Glomerular visceral epithelial cell (primary cell): Measurements from ENCODE around the gene JAM2.
"Not testable (repeated sequence)": the region's sequence is repeated elsewhere in the genome, so short reads cannot be mapped to it uniquely, and the experiment has no call there.

Experiments used
- DNase-seq: peaks from one replicate; pipeline ENCODE4 v3.0.0-alpha.2; 2016; ENCODE audit errors: extremely low spot score

JAM2 gene

DNA sequence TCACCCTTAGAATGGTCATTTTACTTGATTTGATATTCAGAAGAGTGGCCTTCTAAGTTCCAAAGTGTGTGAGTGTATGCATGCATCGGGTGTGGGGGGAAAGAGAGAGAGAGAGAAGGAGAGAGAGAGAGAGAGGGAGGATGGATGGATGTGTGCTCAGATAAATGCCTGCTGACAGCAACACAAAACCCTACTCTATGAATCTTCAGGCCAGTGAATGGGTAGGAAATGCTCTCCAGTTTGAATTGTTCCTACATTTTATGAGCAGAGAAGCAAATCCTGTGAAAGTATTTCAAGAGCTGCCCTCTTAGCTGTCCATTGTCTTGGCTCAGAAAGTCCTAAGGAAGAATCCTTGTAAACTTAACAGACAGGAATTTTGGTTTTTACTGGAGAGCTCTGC is 7.4 kb downstream of the JAM2 start:
- no peak for DNase-seq

DNA sequence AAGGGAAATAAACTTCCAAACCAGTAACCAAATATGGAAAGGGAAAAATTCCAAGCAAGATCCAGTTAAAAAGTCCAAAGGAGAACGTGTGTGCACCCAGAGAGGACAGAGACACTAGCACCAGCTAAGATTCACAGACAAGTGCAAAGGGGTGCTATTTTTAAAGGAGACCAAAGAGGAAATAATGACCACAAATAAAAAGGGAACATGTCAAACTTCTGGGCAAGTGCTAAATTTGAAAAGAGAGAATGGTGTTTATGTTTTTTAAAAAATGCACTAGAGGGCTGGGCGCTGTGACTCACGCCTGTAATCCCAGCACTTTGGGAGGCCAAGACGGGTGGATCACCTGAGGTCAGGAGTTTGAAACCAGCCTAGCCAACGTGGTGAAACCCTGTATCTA is 8.6 kb downstream of the JAM2 start:
- no peak for DNase-seq

DNA sequence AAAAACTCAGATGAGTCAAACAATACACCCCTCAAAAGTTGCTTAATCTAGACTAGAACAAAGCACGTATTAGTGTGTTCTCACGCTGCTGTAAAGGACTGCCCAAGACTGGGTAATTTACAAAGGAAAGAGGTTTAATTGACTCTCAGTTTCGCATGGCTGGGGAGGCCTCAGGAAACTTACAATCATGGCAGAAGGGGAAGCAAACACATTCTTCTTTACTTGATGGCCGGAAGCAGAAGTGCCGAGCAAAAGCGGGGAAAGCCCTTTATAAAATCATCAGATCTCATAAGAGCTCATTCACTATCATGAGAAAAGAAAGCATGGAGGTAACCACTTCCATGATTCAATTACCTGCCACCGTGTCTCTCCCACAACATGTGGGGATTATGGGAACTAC is 10.1 kb downstream of the JAM2 start:
- no peak for DNase-seq

DNA sequence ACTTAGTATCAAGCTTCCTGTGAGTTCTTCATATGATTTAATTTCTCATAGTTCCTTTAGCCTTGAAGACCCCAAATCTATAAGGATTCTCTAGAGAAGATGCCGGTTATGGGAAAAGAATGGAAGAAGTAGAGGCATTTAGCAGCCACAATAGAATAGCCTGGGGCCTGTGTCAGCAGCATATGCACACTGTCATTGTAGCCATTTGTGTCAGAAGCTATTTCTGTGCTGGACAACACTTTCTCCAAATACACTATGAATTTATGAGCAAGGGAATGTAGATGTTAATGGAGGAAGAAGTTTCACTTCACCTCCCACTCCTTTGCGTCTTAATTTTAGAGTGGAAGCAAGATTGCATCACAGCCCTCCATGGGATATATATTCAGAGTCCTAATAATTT is 17.4 kb downstream of the JAM2 start:
- DNase-seq = no peak

DNA sequence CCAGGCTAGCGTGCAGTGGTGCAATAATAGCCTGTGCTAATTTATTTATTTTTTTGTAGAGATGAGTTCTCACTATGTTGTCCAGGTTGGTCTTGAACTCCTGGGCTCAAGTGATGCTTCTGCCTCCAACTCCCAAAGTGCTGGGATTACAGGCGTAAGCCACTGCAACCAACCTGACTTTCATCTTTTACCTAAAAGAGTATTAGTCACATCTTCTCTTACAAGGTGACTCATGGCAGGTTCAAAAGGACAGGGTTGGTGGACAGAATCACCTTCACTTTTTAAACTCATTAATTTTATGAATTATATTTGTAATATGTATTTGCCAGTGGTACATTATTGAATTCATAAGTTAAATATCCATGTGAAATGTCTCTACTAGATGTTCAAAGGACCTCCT is 18.1 kb downstream of the JAM2 start:
- no peak for DNase-seq

DNA sequence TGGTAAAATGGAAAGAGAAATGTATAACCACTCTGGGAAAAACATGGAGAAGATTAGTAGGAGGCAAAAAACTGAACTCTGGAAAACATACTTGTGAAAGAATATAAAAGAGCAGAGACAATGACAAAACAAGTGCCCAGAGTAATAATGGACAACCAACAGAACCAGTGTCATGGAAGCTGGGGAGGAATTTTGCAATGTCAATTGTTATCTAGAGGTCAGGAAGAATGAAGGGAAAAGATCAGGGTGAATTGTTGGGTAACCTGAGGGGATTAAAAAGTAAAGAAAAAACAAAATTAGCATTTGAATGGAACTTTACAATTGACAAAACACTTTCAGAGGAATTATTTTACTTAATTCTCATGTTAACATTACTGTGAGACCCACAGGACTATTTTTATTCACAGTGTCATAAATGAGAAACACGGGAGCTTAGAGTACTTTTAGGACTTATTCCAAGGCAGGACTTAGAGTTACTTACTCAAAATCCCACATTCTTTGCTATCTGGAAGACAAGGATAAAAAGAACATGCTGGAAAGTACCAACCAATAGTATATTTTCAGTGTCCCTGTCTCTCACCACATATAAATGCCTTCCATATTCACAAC is 19.5 kb downstream of the JAM2 start:
- DNase-seq = no peak

DNA sequence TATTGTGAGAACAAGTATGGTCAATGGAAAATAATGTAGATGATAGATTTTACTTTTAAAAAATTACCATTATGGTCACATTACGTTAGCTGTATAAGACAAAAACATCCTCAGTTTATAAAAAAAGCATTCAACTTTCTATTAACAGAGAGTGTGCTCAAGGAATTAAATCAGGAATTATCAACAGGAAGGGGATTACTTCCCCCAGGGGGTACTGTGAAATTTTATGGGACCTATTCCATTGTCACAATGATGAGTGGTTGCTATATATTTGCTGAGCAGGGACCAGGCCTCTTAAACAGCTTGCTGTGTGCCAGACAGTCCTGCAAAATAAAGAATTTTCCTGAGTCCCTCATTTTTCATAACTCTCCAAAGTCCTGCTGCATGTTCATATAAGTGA is 21.2 kb downstream of the JAM2 start:
- no peak for DNase-seq

DNA sequence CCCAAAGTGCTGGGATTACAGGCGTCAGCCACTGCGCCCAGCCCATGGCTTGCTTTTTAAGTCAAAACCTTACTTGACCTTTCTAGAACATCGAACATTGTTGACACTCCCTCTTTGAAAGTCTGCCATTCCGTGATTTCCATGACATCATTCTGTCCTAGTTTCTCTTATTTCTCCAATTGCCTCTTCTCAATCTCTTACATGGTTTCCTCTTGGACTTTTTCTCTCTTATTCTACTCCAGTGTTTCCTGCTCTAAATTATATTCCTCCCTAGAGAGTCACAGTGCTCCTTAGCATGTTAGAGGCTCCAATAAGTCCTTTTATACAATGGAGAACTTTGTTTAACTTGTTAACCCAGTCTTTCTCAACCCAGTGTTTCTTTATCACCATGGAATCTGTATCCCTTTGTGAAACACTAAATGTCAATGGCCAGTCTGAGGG is 25.5 kb downstream of the JAM2 start:
- DNase-seq = no peak

DNA sequence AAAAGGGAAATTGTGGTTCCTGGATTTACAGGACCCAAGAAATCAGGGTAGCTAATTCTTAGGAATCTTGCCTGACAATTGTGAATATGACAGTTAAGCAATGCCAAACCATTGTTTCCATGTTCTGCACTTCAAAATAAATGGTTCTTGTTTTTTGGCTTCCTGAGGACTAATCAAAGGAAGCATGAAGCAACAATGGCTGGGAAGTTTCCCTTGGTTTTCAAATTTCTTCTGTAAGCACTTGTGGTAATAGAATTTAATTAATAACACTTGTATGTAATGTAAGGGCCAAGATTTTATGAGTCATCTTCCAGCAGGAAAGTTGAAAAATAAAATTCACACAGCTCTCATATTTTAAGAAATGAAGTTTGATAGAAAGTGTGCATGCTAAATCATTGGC is 31.7 kb downstream of the JAM2 start:
- no peak for DNase-seq

DNA sequence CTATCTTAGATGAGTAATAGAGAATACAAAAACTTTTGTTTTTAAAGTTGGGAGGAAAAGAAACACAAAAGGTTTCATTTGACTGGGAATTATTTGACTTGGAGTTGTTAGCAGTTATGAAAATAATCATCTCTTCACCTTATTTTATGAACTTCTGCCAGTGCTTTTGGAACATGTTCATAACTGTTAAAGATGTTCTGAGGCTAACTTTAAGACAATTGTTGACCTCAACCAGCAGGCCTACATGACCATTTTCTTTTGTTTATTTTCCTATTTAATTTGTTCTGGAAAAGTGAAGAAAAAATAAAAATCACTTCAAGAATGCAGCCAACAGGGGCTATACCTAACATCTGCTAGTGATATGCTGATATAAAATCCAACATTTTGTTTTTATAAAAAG is 37.4 kb downstream of the JAM2 start:
- no peak for DNase-seq

DNA sequence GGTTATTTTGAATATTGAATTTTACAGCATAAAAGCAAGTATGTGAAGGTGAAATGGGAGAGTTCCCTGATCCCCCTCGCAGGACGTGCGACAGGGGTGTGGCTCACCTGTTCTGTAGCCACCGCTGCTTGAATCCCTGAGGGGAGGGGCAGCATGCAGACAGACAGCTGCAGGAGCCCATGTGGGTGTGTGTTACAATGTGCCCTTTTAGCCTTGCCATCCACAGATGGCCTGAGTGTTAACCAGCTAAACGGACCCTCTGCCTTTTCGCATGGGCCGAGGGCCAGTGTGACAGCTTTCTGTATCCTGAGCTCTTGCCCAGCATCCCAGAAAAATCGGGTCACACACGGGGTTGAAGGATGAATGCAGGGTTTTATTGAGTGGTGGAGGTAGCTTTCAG is 43.3 kb downstream of the JAM2 start:
- DNase-seq = no peak

DNA sequence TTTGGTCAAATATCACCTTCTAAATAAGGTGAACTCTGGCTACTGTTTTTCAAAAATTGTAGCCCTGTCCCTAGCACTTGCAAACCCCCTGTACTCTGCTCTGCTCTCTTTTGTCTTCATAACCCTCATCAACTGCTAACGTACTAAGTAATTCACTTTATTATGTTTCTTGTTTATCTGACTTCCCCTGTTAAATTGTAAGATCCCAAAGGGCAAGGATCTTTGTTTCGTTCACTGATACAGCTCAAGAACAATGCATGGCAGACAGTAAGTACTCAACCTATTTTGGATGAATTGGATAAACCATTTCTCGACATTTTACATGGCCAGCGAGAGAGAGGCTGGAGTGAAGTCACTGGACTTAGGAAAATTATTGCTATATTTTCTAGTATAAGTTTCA is 48.7 kb downstream of the JAM2 start:
- no peak for DNase-seq

DNA sequence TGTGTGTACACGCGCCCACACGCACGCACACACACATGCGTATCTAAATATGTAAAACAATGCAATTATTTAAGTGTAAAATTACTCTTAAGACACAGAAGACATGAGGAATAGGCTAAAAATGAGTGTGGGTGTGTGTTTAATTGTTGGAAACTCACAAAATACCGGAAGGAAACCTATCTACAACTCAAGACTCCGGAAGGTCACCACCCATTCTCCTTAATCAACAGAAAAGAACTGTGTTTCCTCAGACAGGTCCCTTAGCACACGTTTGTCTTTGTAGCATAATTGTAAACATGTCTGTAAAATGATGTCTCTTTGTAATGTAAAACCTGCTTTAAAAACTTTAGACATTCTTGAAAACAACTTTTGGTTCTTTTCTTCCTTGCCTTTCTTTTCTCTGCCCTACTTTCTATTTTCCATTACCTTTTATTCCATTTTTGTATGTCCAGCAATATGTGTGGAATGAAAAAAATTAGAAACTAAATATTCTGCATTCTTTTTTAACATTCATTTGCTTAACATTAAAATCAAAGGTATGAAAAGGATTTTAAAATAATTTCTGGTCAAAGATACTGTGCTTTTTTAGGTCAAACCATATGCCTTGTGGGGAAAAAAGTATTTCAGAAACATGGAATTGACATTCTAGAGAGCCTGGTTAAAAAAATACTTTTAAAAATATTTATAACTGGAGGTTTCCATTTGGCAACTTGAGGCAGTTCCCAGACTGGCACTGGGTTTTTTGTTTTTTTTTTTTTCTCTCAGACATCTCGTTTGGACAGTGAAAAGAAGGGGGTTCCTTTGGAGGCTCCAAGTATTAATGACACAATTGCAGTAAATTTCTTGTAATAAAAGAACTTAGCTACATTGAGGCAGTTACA is 49.5 kb downstream of the JAM2 start:
- no peak for DNase-seq

DNA sequence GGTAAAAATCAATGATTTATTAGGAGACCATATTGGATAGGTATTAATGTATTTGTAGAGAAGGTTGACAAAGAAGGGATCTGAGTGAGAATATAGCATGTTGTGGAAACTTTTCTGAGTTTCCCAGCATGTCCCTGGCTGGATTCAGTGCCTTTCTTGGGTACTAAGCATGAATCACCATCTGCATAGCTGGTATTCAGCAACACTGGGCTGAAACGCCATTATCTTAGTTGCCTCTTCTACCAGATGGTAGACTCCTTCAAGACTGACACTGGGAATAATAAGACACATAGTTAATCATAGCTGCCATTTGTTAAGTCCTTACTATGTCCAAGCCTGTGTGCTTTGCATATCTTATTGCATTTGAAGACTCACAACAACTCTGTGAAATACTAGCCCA is 50.2 kb downstream of the JAM2 start:
- DNase-seq = no peak

DNA sequence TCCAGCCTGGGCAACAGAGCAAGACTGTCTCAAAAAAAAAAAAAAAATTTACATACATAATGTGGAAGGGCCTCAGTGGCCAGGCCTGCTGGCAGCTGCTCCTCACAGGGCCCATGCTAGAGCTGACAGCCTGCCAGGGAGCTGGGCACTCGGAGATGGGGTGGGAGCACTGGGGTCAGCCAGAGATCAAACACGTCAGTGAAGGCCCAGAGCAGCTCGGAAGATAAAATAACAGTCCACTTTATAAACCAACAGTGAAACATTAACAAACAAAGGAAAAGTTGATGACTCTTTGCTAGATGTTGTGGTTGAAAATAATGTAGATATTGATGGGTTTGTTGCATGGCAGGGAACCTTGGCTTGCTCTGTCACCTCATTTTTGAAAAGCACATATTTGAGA is 52.9 kb downstream of the JAM2 start:
- peak; percentile 18 for DNase-seq

DNA sequence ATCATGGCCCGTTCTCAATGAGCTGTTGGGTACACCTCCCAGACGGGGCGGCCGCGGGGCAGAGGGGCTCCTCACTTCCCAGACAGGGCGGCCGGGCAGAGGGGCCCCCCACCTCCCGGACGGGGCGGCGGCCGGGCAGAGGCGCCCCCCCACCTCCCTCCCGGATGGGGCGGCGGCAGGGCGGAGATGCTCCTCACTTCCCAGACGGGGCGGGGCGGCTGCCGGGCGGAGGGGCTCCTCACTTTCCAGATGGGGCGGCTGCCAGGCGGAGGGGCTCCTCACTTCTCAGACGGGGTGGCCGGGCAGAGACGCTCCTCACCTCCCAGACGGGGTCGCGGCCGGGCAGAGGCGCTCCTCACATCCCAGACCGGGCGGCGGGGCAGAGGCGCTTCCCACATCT is 56.4 kb downstream of the JAM2 start:
- DNase-seq = not testable (repeated sequence)

DNA sequence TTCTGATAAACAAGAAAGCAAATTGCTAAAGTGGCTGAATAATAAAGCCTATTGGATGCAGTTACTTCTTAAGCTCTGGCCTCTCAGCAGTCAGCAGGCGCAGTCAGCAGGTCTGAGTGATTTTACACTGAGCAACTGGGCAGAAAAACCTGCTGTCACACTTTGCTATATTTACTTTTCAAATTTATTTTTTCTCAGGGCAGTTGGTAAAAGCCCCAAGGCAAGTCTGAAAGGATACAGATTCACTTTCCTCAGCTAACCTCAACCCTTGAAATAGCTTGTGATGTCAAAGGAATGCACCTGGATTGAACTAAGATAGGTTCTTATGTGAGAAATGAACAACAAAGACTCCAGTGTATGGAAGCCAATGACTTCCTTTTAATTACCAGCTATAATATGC is 61.7 kb downstream of the JAM2 start:
- DNase-seq = no peak

DNA sequence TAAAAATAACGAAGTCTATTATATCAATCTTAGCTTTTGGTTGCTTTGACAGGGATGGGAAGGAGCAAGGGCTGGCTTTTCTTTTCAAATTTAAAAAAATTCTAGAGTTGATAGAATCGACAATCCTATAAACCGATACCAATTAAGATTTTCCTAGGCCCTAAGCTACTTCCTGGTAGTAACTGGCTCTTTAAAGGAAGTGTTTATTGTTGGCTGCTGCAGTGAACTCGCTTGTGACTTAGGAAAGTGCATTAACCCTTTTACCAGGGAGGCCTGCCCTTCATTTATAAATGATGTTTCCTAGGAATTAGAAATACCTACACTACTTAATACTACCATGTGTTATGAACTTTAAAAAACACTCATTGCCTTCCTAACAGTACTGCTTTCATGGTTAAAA is 62.5 kb downstream of the JAM2 start:
- no peak for DNase-seq

DNA sequence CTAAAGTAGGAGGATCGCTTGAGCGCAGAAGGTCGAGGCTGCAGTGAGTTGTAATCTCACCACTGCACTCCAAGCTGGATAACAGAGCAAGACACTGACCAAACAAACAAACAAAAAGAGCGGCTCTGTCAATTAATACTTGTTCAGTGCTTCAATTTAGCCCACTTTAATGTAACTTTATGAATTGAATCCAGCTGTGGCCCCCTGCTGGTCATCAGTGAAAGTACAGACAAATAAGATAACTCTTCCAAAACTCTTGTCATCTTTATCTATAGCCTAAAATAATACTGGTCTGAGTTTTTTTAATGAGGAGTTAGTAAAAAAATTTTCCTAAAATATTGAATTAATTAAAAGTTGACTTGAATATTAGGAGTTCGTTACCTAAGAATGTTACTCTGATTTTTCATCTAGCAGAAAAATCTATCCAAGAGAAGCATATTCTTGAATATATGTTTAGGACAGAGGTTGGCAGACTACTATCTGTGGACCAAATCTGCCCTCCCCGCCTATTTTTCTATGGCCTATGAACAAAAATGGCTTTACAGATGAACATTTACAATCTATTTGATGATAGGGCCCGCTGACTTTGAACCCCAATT is 69.5 kb downstream of the JAM2 start:
- DNase-seq = peak; percentile 53

DNA sequence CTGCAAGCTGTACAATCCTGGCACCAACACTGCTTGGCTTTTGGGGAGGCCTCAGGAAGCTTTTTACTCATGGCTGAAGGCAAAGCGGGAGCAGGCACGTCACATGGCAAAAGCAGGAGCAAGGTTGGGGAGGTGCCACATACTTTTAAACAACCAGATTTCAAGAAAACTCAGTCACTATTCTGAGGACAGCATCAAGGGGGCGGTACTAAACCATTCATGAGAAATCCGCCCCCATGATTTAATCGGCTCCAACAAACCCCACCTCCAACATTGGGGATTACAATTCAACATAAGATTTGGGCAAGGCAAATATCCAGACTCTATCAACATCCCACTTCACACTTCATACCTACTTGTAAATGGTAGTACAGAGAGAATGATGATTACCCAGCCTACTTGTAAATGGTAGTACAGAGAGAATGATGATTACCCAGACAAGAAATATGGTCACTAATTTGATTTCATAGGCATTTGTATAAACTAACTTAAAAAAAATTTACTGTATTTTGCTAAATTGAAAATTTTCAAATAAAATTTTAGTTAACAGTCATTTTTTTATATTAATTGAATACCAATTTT is 70.7 kb downstream of the JAM2 start:
- DNase-seq = no peak

DNA sequence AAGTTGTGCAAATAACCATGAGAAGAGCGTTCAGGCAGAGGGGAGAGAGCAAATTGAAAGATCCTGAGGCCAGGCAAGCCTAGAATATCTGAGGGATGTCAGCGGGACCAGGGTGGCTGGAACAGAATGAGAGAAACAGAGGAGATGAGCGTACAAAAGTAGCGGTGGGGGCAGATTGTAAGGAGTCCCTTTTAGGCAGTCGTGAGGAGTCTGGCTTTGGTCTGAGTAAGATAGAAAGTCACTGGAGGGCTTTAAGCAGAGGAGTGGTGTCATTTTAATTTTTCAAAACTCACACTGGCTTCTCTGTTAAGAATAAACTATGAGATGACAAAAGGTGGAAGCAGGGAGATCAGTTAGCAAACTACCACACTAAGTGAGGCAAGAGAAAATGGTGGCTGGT is 71.5 kb downstream of the JAM2 start:
- DNase-seq = no peak

DNA sequence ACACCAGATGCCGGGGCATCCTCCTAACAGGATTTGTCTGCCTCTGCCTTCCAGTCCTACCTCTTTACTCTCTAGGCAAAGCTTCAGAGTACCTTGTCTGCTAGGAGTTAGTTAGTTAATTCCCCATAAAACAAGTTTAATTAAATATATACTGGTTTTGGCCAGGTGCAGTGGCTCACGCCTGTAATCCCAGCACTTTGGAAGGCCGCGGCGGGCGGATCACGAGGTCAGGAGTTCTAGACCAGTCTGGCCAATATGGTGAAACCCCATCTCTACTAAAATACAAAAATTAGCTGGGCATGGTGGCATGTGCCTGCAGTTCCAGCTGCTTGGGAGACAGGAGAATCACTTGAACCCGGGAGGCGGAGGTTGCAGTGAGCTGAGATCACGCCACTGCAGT is 75.0 kb downstream of the JAM2 start:
- DNase-seq = not testable (repeated sequence)
